Trophoblast cell (in vitro differentiated cells and primary cell): ENCODE data around the gene RAB10.
A peak's percentile ranks its signal among the peaks of the same experiment; 100 is the strongest.
"Not testable (repeated sequence)": the region's sequence is repeated elsewhere in the genome, so short reads cannot be mapped to it uniquely, and the experiment has no call there.

Experiments
- DNase-seq, 2 donors: peaks; one replicate each; pipeline ENCODE4 v3.0.0-alpha.2; 2016
- H2AFZ ChIP-seq: 2 replicates; pipeline ENCODE4 v1.6.1; 2013; ENCODE audit warnings: low read length, moderate library complexity, mild to moderate bottlenecking; ENCODE audit not compliant: insufficient read depth, poor library complexity
- H2AK5ac ChIP-seq: 2 replicates; pipeline ENCODE4 v1.6.1; 2013; ENCODE audit warnings: mild to moderate bottlenecking, low read length
- H2BK120ac ChIP-seq: 2 replicates; pipeline ENCODE4 v1.6.1; 2013; ENCODE audit warnings: low read length, mild to moderate bottlenecking, moderate library complexity; ENCODE audit not compliant: insufficient read depth, poor library complexity
- H2BK12ac ChIP-seq: 2 replicates; pipeline ENCODE4 v1.6.1; 2013; ENCODE audit warnings: mild to moderate bottlenecking, low read length, moderate library complexity
- H2BK5ac ChIP-seq: 2 replicates; pipeline ENCODE4 v1.6.1; 2013; ENCODE audit warnings: low read length, low read depth, moderate library complexity, mild to moderate bottlenecking; ENCODE audit not compliant: poor library complexity
- H3K14ac ChIP-seq: 2 replicates; pipeline ENCODE4 v1.6.1; 2013; ENCODE audit warnings: mild to moderate bottlenecking, low read length
- H3K18ac ChIP-seq: 2 replicates; pipeline ENCODE4 v1.6.1; 2013; ENCODE audit warnings: mild to moderate bottlenecking, low read length
- H3K23ac ChIP-seq: 2 replicates; pipeline ENCODE4 v1.6.1; 2013; ENCODE audit warnings: low read length
- H3K27ac ChIP-seq: 2 replicates; pipeline ENCODE4 v1.5.1; 2013; ENCODE audit warnings: low read depth, mild to moderate bottlenecking, inconsistent platforms, low read length, moderate library complexity
- H3K27me3 ChIP-seq: 2 replicates; pipeline ENCODE4 v1.6.1; 2013; ENCODE audit warnings: inconsistent platforms, mild to moderate bottlenecking, low read length, moderate library complexity; ENCODE audit not compliant: insufficient read depth
- H3K36me3 ChIP-seq, 2 experiments: 1 replicate in 1 of 2; 2 replicates in 1 of 2; pipeline ENCODE4 v1.6.1; 2013; ENCODE audit warnings: low read length in 2 of 2, mild to moderate bottlenecking in 2 of 2, moderate library complexity in 1 of 2; ENCODE audit not compliant: insufficient read depth in 2 of 2, control insufficient read depth in 1 of 2
- H3K4ac ChIP-seq: 2 replicates; pipeline ENCODE4 v1.6.1; 2013; ENCODE audit warnings: low read depth, mild to moderate bottlenecking, low read length, moderate library complexity
- H3K4me1 ChIP-seq, 2 experiments: 1 replicate in 1 of 2; 2 replicates in 1 of 2; pipeline ENCODE4 v1.6.1; 2013; ENCODE audit warnings: low read length in 2 of 2, mild to moderate bottlenecking in 2 of 2, moderate library complexity in 1 of 2; ENCODE audit not compliant: insufficient read depth in 2 of 2, control insufficient read depth in 1 of 2
- H3K4me2 ChIP-seq: 2 replicates; pipeline ENCODE4 v1.6.1; 2013; ENCODE audit warnings: inconsistent platforms, mild to moderate bottlenecking, low read length, moderate library complexity
- H3K4me3 ChIP-seq: 2 replicates; pipeline ENCODE4 v1.5.1; 2013; ENCODE audit warnings: mild to moderate bottlenecking, low read depth, low read length, inconsistent platforms
- H3K79me1 ChIP-seq: one replicate; pipeline ENCODE4 v1.6.1; 2013; ENCODE audit warnings: low read length
- H3K79me2 ChIP-seq: 2 replicates; pipeline ENCODE4 v1.6.1; 2013; ENCODE audit warnings: low read length, mild to moderate bottlenecking; ENCODE audit not compliant: control insufficient read depth, insufficient read depth, poor library complexity
- H3K9ac ChIP-seq: 2 replicates; pipeline ENCODE4 v1.6.1; 2013; ENCODE audit warnings: mild to moderate bottlenecking, low read length
- H3K9me3 ChIP-seq: 2 replicates; pipeline ENCODE4 v1.6.1; 2013; ENCODE audit warnings: low read depth, mild to moderate bottlenecking, control low read depth, inconsistent platforms, low read length; ENCODE audit not compliant: insufficient read depth
- H4K12ac ChIP-seq: 2 replicates; pipeline ENCODE4 v1.6.1; 2013; ENCODE audit warnings: low read depth, mild to moderate bottlenecking, low read length, moderate library complexity
- H4K8ac ChIP-seq: 2 replicates; pipeline ENCODE4 v1.6.1; 2013; ENCODE audit warnings: low read depth, mild to moderate bottlenecking, low read length, moderate library complexity
- H4K91ac ChIP-seq: one replicate; pipeline ENCODE4 v1.6.1; 2013; ENCODE audit warnings: low read depth, mild to moderate bottlenecking, low read length, moderate library complexity
- WGBS: extraction: QIAGEN DNeasy Blood & Tissue Kit; methylation state at CpG from one replicate; pipeline ENCODE4 v1.1.7; 2013; ENCODE audit warnings: missing lambda C conversion rate; ENCODE audit not compliant: insufficient read length, insufficient coverage; ENCODE audit errors: extremely low coverage; 5-methylcytosine and 5-hydroxymethylcytosine counted together

Gene RAB10

DNA sequence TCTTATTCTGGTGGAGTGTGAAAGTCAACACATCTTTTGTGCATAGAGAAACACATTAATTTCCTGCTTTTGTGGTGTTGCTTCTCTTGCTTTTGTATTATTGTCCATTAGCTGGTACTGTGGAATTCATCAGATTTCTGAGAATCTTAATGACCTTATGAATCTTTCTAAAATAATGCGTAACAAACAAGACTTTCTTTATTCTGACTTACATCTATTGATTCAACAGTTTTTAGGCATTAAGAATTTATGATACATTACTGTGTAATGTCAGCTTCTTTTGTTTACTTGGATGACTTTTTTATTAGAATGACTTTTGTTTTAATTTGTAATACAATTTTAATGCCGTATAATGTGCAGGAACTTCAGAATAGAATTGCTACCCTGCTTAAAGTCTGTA lies 43.4 kb downstream of the RAB10 start:
- no peak overlapping the region for H3K4me2 ChIP-seq
- H3K9ac ChIP-seq = no peak overlapping the region
- no peaks in the 10 kb centered on the region for H3K9me3 ChIP-seq

DNA sequence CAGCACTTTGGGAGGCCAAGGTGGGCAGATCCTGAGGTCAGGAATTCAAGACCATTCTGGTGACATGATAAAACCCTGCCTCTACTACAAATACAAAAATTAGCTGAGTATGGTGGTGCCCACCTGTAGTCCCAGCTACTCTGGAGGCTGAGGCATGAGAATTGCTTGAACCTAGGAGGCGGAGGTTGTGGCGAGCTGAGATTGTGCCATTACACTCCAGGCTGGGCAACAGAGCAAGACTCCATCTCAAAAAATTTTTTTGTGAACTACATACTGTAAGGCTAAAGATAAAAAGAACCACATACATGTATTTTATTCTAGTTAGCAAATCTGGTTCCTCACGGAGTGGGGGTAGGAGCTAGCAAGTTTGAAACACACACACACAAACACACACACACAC lies 45.1 kb downstream of the RAB10 start:
- DNase-seq = no peak
- Histone ChIP-seq H3K4me1 (peaks cover 0 to 3% of the 10 kb centered on the region in 2 experiments), H3K9me3 (no peaks in the 10 kb centered on the region), H3K79me2 (peaks cover 2% of the 10 kb centered on the region), H3K36me3 (peaks cover 0 to 4% of the 10 kb centered on the region in 2 experiments), H3K9ac (no peak overlapping the region), H2BK5ac (no peak overlapping the region), H3K23ac (no peak overlapping the region), H2AFZ (no peak overlapping the region), H4K91ac (no peak overlapping the region), H3K14ac (no peak overlapping the region), H3K27ac (no peak overlapping the region), H3K4me2 (no peak overlapping the region), H3K27me3 (no peaks in the 10 kb centered on the region), H3K79me1 (no peaks in the 10 kb centered on the region), H2AK5ac (no peak overlapping the region), H4K12ac (no peak overlapping the region), H2BK120ac (no peak overlapping the region), H3K4ac (peak overlapping the region; percentile 55), H2BK12ac (no peak overlapping the region), H3K4me3 (no peak overlapping the region), H4K8ac (no peak overlapping the region), H3K18ac (peak overlapping the region; percentile 45)
- no CpG with 5 or more reads among the region's 3 CpGs for WGBS

More for the DNA sequence above, 43.4 kb downstream of the RAB10 start:
- no peak for DNase-seq
- H3K27ac ChIP-seq = no peak overlapping the region
- no peak overlapping the region for H3K23ac ChIP-seq
- peak overlapping the region; percentile 79 for H3K4ac ChIP-seq
- H2AFZ ChIP-seq = no peak overlapping the region
- peaks cover 0 to 3% of the 10 kb centered on the region in 2 experiments for H3K4me1 ChIP-seq
- no peak overlapping the region for H3K18ac ChIP-seq
- no peak overlapping the region for H3K4me3 ChIP-seq
- peaks cover 2% of the 10 kb centered on the region for H3K79me2 ChIP-seq
- no peaks in the 10 kb centered on the region for H3K79me1 ChIP-seq
- no peak overlapping the region for H4K8ac ChIP-seq
- no CpG with 5 or more reads among the region's 2 CpGs for WGBS
- no peak overlapping the region for H2BK5ac ChIP-seq
- no peak overlapping the region for H4K91ac ChIP-seq
- H4K12ac ChIP-seq = no peak overlapping the region
- no peak overlapping the region for H2AK5ac ChIP-seq
- H3K14ac ChIP-seq = no peak overlapping the region
- H3K27me3 ChIP-seq = no peaks in the 10 kb centered on the region
- H2BK12ac ChIP-seq = no peak overlapping the region
- H3K36me3 ChIP-seq = peaks cover 0 to 2% of the 10 kb centered on the region in 2 experiments
- H2BK120ac ChIP-seq = no peak overlapping the region

DNA sequence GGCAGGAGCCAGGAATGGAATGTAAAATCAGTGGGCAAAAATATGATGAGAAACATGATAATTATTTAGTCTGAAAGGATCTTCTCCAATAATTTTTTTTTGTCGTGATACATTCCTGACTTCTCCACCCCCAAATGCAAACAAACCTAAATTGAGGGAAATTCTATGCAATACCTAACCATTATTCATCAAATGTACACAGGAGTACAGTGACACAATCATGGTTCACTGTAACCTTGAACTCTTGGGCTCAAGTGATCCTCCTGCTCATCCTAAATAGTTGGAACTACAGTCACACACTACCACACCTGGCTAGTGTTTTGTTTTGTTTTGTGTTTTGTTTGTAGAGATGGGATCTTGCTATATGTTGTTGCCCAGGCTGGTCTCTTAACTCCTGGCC lies 46.5 kb downstream of the RAB10 start:
- H3K4ac ChIP-seq = no peak overlapping the region
- no peak overlapping the region for H3K23ac ChIP-seq
- no peak overlapping the region for H4K12ac ChIP-seq
- peaks cover 0 to 3% of the 10 kb centered on the region in 2 experiments for H3K4me1 ChIP-seq
- no peaks in the 10 kb centered on the region for H3K27me3 ChIP-seq
- no peak overlapping the region for H2BK5ac ChIP-seq
- H2AK5ac ChIP-seq = no peak overlapping the region
- H4K8ac ChIP-seq = no peak overlapping the region
- no peak overlapping the region for H3K4me2 ChIP-seq
- H4K91ac ChIP-seq = no peak overlapping the region
- no peak overlapping the region for H2AFZ ChIP-seq
- H3K9me3 ChIP-seq = no peaks in the 10 kb centered on the region
- H2BK12ac ChIP-seq = no peak overlapping the region
- H3K4me3 ChIP-seq = no peak overlapping the region
- DNase-seq = no peak
- H3K14ac ChIP-seq = no peak overlapping the region
- no peaks in the 10 kb centered on the region for H3K79me1 ChIP-seq
- no peak overlapping the region for H3K9ac ChIP-seq
- WGBS = no CpG with 5 or more reads among the region's 1 CpG
- H3K79me2 ChIP-seq = peaks cover 2% of the 10 kb centered on the region
- H3K18ac ChIP-seq = no peak overlapping the region
- H3K27ac ChIP-seq = no peak overlapping the region
- H2BK120ac ChIP-seq = no peak overlapping the region
- peaks cover 0 to 4% of the 10 kb centered on the region in 2 experiments for H3K36me3 ChIP-seq

DNA sequence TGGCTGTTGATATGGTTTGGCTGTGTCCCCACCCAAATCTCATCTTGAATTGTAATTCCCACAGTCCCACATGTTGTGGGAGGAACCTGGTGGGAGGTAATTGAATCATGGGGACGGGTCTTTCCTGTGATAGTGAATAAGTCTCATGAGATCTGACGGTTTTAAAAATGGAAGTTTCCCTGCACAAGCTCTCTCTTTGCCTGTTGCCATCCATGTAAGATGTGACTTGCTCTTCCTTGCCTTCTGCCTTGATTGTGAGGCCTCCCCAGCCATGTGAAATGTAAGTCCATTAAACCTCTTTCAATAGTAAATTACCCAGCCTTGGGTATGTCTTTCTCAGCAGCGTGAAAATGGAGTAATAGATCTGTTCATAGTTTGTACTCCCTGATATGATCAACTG lies 47.0 kb downstream of the RAB10 start:
- not testable (repeated sequence) for H3K4me1 ChIP-seq, H3K14ac ChIP-seq, H3K9ac ChIP-seq, DNase-seq, H3K4ac ChIP-seq, H2BK5ac ChIP-seq, H3K23ac ChIP-seq, H2AK5ac ChIP-seq, H3K4me3 ChIP-seq, H2BK120ac ChIP-seq, H3K79me1 ChIP-seq, H2AFZ ChIP-seq, H3K9me3 ChIP-seq, H3K79me2 ChIP-seq, H3K27ac ChIP-seq, H3K18ac ChIP-seq, H3K27me3 ChIP-seq, H3K4me2 ChIP-seq, H2BK12ac ChIP-seq, H4K8ac ChIP-seq, H3K36me3 ChIP-seq, H4K12ac ChIP-seq, H4K91ac ChIP-seq
- no CpG with 5 or more reads among the region's 3 CpGs for WGBS
